HCT116 (cell line): ENCODE data around the gene SPTLC3.

Source experiments
- CTCF ChIP-seq, 3 experiments: fragments of 200-600 bp in 1 of 3; sonication (generic) in 1 of 3; IDR thresholded peaks in 2 of 3; conservative IDR thresholded peaks in 1 of 3; 2 replicates each; pipeline ENCODE4 v1.5.1; 2012 to 2017; ENCODE audit warnings: low read depth in 2 of 3, low read length in 2 of 3, antibody characterized with exemption in 1 of 3, borderline replicate concordance in 1 of 3, control low read depth in 1 of 3, mild to moderate bottlenecking in 1 of 3, mixed read lengths in 1 of 3, mixed run types in 1 of 3, moderate library complexity in 1 of 3; ENCODE audit not compliant: insufficient read depth in 1 of 3
- REST ChIP-seq: IDR thresholded peaks from 2 replicates; pipeline ENCODE4 v1.6.1; 2012; ENCODE audit warnings: low read depth

GRCh38 chr20:13046409-13046808 is 37.6 kb downstream of the SPTLC3 start:
- TF ChIP-seq CTCF (IDR thresholded peaks at IDR 0.05 in 2 of 3, conservative IDR thresholded peaks at IDR 0.05 in 1 of 3; ENCODE audit: borderline replicate concordance in 1 of 3, insufficient read depth in 1 of 3, low read depth in 2 of 3, low read length in 2 of 3): no peak
- TF ChIP-seq REST: no peak
